Liver (tissue), 3 donors: ENCODE measurements around the gene PAK4.
A peak's percentile ranks its signal among the peaks of the same experiment; 100 is the strongest.

ENCODE experiments used
- EGR1 ChIP-seq, 2 donors: IDR thresholded peaks; 2 replicates each; pipeline ENCODE4 v1.6.1; 2016 to 2018; ENCODE audit warnings: antibody characterized with exemption in 2 of 2, low read depth in 2 of 2
- GABPA ChIP-seq, 2 donors: IDR thresholded peaks in 1 of 2; conservative IDR thresholded peaks in 1 of 2; 2 replicates each; pipeline ENCODE4 v1.6.1; 2016; ENCODE audit warnings: antibody characterized with exemption in 2 of 2, mild to moderate bottlenecking in 1 of 2, moderate library complexity in 1 of 2
- NR2F2 ChIP-seq: IDR thresholded peaks from 2 replicates; pipeline ENCODE4 v1.6.1; 2016; ENCODE audit warnings: antibody characterized with exemption
- RAD21 ChIP-seq, 2 donors: IDR thresholded peaks; 2 replicates each; pipeline ENCODE4 v1.6.1; 2016; ENCODE audit warnings: antibody characterized with exemption in 2 of 2, mild to moderate bottlenecking in 2 of 2
- YY1 ChIP-seq: IDR thresholded peaks from 2 replicates; pipeline ENCODE4 v1.6.1; 2016; ENCODE audit warnings: antibody characterized with exemption, mild to moderate bottlenecking
- TF ChIP-seq, protein P1 (sequence below): fragments of 150-350 bp; IDR thresholded peaks from 2 replicates; pipeline ENCODE4 v1.5.1; 2017; ENCODE audit warnings: improper control_type of control experiment, low read depth, low read length; ENCODE audit not compliant: missing input control
- TF ChIP-seq, protein P2 (sequence below): IDR thresholded peaks from 2 replicates; pipeline ENCODE4 v1.6.1; 2016; ENCODE audit warnings: antibody characterized with exemption
- TF ChIP-seq, protein P3 (sequence below): IDR thresholded peaks from 2 replicates; pipeline ENCODE4 v1.6.1; 2016; ENCODE audit warnings: antibody characterized with exemption
- TF ChIP-seq, protein P4 (sequence below): IDR thresholded peaks from 2 replicates; pipeline ENCODE4 v1.6.1; 2016; ENCODE audit warnings: antibody characterized with exemption
- TF ChIP-seq, protein P5 (sequence below): IDR thresholded peaks from 2 replicates; pipeline ENCODE4 v1.6.1; 2016; ENCODE audit warnings: antibody characterized with exemption, mild to moderate bottlenecking
- donor health status: healthy.
- donor health status: healthy.

DNA sequence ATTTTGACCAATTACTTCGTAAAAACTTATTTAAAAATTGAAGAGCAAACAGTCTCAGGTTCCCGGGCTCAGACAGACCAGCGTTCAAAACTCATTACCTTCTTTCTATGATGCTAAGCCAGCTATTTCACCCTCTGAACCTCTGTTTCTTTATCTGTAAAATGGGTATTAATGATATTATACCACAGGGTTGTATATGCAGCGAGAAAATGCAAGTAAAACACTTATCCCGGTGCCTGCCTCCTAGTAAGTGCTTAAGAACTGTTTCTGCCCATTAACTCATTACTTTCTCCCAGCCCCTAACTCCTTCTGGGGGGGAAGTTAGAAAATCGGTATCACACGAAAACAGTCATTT lies 410 bp upstream of the PAK4 start:
- TF ChIP-seq, protein P1, sequence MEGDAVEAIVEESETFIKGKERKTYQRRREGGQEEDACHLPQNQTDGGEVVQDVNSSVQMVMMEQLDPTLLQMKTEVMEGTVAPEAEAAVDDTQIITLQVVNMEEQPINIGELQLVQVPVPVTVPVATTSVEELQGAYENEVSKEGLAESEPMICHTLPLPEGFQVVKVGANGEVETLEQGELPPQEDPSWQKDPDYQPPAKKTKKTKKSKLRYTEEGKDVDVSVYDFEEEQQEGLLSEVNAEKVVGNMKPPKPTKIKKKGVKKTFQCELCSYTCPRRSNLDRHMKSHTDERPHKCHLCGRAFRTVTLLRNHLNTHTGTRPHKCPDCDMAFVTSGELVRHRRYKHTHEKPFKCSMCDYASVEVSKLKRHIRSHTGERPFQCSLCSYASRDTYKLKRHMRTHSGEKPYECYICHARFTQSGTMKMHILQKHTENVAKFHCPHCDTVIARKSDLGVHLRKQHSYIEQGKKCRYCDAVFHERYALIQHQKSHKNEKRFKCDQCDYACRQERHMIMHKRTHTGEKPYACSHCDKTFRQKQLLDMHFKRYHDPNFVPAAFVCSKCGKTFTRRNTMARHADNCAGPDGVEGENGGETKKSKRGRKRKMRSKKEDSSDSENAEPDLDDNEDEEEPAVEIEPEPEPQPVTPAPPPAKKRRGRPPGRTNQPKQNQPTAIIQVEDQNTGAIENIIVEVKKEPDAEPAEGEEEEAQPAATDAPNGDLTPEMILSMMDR: no peak
- TF ChIP-seq, protein P2, sequence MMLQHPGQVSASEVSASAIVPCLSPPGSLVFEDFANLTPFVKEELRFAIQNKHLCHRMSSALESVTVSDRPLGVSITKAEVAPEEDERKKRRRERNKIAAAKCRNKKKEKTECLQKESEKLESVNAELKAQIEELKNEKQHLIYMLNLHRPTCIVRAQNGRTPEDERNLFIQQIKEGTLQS: no peak
- TF ChIP-seq, protein P3, sequence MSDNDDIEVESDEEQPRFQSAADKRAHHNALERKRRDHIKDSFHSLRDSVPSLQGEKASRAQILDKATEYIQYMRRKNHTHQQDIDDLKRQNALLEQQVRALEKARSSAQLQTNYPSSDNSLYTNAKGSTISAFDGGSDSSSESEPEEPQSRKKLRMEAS: peak; percentile 69
- TF ChIP-seq, protein P4, sequence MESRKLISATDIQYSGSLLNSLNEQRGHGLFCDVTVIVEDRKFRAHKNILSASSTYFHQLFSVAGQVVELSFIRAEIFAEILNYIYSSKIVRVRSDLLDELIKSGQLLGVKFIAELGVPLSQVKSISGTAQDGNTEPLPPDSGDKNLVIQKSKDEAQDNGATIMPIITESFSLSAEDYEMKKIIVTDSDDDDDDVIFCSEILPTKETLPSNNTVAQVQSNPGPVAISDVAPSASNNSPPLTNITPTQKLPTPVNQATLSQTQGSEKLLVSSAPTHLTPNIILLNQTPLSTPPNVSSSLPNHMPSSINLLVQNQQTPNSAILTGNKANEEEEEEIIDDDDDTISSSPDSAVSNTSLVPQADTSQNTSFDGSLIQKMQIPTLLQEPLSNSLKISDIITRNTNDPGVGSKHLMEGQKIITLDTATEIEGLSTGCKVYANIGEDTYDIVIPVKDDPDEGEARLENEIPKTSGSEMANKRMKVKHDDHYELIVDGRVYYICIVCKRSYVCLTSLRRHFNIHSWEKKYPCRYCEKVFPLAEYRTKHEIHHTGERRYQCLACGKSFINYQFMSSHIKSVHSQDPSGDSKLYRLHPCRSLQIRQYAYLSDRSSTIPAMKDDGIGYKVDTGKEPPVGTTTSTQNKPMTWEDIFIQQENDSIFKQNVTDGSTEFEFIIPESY: no peak
- TF ChIP-seq RAD21 (IDR thresholded peaks at IDR 0.05) (no peak), YY1 (no peak), NR2F2 (no peak), EGR1 (IDR thresholded peaks at IDR 0.05; ENCODE audit: low read depth in 2 of 2) (no peak), GABPA (IDR thresholded peaks at IDR 0.05 in 1 of 2, conservative IDR thresholded peaks at IDR 0.05 in 1 of 2) (no peak)
- TF ChIP-seq, protein P5, sequence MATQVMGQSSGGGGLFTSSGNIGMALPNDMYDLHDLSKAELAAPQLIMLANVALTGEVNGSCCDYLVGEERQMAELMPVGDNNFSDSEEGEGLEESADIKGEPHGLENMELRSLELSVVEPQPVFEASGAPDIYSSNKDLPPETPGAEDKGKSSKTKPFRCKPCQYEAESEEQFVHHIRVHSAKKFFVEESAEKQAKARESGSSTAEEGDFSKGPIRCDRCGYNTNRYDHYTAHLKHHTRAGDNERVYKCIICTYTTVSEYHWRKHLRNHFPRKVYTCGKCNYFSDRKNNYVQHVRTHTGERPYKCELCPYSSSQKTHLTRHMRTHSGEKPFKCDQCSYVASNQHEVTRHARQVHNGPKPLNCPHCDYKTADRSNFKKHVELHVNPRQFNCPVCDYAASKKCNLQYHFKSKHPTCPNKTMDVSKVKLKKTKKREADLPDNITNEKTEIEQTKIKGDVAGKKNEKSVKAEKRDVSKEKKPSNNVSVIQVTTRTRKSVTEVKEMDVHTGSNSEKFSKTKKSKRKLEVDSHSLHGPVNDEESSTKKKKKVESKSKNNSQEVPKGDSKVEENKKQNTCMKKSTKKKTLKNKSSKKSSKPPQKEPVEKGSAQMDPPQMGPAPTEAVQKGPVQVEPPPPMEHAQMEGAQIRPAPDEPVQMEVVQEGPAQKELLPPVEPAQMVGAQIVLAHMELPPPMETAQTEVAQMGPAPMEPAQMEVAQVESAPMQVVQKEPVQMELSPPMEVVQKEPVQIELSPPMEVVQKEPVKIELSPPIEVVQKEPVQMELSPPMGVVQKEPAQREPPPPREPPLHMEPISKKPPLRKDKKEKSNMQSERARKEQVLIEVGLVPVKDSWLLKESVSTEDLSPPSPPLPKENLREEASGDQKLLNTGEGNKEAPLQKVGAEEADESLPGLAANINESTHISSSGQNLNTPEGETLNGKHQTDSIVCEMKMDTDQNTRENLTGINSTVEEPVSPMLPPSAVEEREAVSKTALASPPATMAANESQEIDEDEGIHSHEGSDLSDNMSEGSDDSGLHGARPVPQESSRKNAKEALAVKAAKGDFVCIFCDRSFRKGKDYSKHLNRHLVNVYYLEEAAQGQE: no peak
